ENCODE measurements around the gene EPHA2.

EPHA2 gene

GRCh38 chr1:16088996-16089395, 66.9 kb downstream of the EPHA2 start:
- no peak for FAIRE-seq

DNA sequence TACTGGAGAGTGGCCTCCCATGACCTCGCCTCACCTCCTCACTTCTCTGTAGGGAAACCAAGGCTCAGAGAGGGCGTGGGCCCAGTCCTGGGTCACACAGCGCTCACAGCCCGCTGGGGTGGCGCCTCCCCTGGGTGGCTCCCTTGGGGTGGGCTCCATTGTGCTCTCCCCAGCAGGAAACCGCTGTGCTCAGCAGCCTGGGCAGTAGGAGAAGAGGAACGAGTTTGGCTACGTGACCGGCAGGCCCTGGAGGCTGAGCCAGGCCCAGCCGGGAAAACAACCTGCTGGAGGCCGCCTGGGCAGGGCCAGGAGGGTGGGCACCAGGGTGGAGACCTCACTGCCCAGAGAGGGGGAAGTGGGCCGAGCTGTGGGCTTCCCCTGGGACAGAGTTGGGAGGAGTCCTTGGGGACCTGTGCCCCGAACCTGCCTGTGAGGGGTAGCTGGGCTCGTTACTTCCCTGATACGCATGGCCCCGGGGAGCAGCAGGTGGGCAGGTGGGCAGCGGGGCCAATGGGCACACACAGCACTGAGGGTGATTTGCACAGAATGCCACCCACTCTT, 67.4 kb downstream of the EPHA2 start:
- FAIRE-seq, result no peak

DNA sequence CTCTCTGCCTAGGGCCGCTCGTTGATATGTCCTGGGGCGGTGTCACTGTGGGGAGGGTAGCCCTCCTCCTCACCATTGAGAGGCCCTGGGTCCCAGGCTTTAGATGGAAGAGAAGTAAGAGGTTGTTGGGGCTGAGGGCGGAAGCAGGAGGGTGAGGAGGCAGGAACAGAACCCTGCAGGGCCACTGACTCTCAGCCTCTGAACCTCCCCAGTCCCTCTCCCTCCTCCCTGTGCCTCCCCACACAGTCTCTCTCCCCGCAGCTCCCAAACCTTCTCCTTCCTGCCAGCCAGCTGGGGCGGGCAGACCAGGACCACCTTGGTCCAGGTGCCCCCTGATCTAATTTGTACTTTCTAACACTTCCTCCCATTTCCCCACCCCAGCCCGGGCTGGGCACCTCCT, 68.1 kb downstream of the EPHA2 start:
- no peak for FAIRE-seq

DNA sequence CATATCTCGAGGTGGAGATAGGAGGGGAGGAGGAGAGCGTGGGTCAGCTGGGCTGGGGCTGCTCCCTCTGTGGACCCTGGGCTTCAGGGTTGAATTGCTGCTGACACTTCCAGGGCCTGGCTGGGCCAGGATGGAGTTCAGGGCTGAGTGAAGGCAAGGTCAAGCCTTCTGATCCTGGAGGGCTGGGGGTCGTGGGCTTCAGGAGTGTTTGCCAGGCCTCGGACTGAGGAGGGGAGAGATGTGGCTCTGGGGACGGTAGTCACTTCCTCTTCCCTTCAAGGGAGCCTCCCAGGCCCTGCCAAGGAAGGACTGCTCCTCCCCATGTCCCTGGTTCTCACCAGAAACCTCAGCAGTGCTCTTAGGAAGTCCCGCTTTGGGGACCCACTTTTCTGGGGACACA, 70.3 kb downstream of the EPHA2 start:
- no peak for FAIRE-seq

DNA sequence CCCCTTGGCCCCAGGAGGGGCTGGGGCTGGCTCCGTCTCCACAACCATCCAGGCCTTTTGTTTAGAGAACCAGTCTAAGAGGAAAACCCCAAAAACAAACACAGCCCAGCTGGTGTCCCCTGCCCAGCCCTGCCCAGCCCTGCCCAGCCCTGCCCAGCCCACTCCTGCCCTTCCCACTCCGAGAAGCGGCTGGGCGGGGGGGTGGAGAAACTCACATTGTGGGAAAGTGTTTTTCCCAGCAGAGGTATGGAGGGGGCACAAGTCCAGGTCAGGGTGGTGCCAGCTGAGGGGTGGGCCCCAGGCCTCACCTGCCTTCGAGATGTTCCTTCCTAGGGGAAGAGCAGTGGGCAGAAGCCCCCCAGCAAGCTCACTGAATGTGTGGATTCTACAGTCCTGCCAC, 72.4 kb downstream of the EPHA2 start:
- no peak for FAIRE-seq

DNA sequence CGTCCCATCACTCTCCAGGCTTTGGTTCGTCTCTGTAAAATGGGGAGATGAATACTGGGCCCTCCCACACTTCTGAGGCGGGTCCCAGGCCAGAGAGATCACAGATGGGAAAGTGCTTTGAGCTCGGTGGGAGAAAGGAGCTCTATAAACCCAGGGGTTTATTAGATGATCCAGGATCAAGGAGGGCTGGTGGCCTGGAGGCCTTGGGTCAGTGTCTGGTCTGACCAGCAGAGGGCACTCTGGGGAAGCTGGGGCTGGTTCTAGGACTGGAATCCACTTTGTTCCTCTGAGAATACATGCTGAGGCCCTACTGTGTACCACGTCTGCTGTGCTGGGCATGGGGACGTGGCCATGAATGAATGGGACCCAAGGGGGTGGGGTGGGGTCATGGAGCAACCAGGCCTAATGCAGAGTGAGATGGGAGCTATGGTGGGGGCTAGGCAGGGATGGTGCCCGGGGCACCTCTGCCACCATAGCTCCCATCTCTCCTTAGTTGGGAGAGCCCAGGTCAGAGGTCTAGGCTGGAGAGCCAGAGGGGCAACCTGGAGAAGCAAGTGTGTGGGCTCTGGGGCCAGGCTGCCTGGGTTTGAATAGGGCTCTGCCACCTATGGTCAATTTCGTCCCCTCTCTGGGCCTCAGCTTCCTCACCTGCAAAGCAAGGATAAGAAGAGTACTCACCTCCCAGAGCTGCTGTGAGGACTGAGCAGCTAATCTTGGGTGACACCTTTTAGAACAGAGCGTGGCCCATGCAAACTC, 73.4 kb downstream of the EPHA2 start:
- no peak for FAIRE-seq

- FAIRE-seq, result no peak
Measured at GRCh38 chr1:16081636-16082035, 74.2 kb downstream of the EPHA2 start.

- no peak for FAIRE-seq
Measured at GRCh38 chr1:16080422-16081150, 75.3 kb downstream of the EPHA2 start.

DNA sequence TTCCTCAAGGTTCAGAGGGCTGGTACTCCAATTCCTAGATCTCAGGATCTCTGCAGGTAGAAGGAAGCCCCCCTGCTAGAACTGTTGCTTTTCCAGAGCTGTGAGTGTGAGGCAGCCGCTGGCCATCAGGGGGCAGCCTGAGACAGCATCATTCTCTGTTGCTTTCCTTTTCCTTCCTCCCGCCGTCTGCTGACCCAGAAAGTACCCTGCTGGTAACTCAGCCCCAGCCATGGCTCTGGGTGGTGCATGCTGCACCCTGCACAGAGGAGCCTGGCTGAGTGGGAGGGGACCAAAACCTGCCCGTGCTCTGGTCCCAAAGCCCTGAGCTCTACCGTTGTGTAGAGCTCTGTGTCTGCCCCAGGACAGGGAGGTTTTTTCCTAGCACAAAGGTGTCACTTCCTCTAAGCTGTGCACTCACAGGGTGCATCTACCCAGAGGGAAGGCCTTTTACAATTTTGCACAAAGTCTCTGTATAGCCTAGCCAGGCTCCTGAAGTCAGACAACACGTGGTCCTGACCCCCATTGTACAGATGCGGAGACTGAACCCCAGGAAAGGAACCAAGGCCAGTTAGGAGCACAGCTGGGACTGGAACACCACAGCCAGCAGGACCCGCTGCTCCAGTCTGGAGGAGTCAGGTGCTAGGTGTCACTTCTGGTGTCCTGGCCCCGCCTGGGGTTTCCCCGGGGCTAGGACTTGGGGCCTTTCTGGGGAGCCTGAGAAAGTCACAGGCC, 76.8 kb downstream of the EPHA2 start:
- no peak for FAIRE-seq

DNA sequence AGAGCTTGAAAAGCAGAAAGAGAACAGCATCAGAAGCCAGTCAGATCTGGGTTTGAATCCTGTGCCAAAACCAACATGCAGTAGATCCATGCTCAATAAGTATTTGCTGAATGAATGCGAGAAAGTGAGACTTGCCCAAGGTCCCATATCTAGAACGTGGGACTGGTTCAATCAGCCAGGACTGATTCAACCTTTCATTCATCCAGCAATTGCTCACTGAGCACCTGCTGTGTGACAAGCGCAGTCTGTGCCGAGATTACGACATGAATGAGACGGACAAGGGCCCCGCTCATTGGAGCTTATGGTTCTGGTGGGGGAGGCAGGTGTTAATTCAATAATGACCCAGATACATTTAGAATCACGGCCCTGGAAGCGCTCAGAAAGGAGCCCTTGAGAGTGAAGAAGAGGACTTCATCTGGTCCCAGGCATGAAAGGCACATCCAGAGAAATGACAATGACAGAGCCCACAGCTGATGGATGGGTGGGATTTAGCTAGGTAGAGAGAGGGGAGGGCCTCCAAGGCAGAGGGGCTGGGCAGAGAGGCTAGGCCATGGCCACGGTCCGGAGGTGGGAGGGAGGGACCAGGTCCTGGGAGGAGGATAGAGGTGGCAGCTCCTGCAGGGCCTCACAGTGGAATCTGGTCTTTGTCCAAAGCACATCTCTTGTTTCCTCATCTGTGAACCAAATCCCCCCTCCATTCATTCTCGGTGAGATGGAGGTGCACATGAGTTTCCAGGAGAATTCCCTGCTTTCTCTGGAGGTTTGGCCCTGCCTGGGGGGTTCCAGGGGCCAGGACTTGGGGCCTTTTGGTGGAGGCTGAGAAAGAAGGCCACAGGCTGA, 78.2 kb downstream of the EPHA2 start:
- FAIRE-seq, result no peak

DNA sequence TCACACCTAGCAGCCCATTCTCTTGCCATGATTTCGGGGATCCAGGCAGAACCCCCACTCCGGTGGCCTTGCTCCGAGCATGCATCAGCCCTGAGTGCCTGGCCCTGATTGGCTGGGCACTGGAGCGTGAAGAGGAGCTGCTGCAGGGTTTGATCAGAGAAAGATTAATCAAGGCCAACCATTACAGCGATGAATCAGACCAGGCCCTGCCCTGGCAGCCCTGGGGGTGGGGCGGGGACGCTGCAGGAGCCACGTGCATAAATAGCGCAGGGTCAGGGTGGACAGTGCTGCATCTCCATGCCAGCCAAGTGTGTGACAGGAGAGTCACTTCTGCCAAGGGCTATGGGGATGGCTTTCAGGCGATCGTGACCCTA, 79.0 kb downstream of the EPHA2 start:
- FAIRE-seq, result no peak

DNA sequence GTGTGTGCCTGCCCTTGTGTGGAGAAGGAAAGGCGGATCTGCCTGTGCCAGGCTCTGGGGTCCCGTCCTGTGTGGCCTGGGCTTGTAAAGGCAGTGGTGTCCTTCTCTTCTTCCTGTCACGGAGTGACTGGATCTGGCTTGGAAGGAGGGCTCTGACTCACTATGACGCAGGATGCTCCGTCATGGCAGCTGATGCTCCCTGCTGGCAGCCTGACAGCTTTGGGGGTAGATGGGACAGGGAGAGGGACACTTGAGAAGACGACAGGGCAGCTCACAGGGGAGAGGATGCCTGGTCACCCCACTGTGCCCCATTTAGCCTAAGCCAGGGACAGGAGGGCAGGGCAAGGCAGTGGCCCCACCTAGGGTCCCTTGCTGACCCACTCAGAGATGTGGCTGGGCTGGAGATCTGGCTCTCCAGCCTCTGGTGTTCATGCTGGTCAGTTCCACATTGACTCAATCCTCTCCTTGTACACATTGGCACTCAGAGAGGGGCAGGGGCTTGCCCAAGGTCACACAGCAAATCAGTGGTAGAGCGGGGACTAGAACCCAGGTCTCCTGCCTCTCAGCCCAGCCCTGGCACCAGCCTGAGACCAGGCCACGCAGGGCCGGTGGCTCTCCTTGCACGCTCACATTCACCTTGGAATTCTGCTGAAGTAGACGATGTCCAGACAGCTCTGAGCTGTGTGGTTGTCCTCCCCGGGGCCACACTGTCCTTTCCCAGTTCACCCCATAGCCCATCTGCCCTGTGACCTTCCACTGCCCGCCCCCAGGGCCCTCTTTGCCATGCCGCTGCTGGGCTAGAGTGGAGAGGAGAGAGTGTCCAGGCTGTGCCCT, 79.6 kb downstream of the EPHA2 start:
- FAIRE-seq, result no peak

DNA sequence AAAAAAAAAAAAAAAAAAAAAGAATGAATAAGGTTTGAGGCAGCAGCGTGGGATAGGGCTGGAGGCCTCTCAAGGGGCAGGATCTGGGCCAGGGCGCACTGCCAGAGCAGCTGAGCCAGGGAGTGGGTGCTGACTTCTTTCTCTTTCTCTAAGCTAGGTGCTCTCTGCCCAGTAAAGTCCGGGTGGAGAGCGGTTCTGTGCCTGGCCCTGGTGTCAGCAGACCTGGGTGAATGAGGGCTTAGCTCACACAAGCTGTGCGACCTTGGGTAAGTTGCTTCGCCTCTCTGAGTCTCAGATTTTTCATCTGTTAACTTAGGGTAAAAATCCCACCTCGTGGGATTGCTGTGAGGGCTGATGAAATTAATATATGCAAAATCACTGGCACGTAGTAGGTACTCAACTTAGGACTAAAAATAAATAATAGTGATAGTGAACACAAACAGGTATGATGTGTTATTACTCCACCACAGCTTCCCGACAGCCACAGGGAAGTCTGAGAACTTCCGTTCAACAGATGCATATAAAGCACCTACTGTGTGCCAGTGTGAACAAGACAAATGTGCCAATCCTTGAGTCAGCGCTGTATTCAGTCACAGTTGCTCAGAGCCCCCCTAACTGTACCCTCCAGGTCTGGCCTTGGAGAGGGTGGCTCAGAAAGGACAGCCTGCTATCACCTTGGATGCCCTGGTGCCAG, 80.4 kb downstream of the EPHA2 start:
- FAIRE-seq, result no peak
